ENCODE measurements around the gene ZNF763.
"Not testable (repeated sequence)": the region's sequence is repeated elsewhere in the genome, so short reads cannot be mapped to it uniquely, and the experiment has no call there.

GRCh38 chr19:11935829-11936228 is 29.0 kb upstream of the ZNF763 start:
- TF ChIP-seq CTCF (IDR thresholded peaks at IDR 0.05); POLR2AphosphoS5 (IDR thresholded peaks at IDR 0.05; ENCODE audit: low read depth, low read length); FOXJ3 (CRISPR knock-in tag; IDR thresholded peaks at IDR 0.05); ELF1 (IDR thresholded peaks at IDR 0.05); TAF1 (IDR thresholded peaks at IDR 0.05; ENCODE audit: borderline replicate concordance, low read depth, low read length); RAD21 (IDR thresholded peaks at IDR 0.05; ENCODE audit: low read length); NFIC (IDR thresholded peaks at IDR 0.05; ENCODE audit: borderline replicate concordance); EP300 (IDR thresholded peaks at IDR 0.05; ENCODE audit: borderline replicate concordance in 1 of 2, low read depth in 1 of 2, low read length in 1 of 2); GATA2 (CRISPR knock-in tag; IDR thresholded peaks at IDR 0.05): not testable (repeated sequence)
